Endothelial cell of umbilical vein (primary cell): ENCODE data around the gene PYCR2. TPM values are rescaled to one million over a fixed set of nuclear protein-coding genes. Genes with fewer than 3 reads are reported as not detected.
A peak's percentile ranks its signal among the peaks of the same experiment; 100 is the strongest.

Experiments used
- BruUV-seq: library from RNA; stranded (reverse); fragments of 400-500 nt; replicated peaks from 2 replicates; lab custom pipeline; 2021; lab: Mats Ljungman, UMichigan
- CTCF ChIA-PET: fragments of 300-600, 350-600 bp; sonication (Branson Sonifier 250); formaldehyde crosslinking; loops from one replicate; lab custom pipeline; 2021; ENCODE audit warnings: antibody characterized with exemption, inconsistent platforms; lab: Charles Lee
- POLR2A ChIA-PET: fragments of 300-600, 350-600 bp; sonication (Branson Sonifier 250); formaldehyde crosslinking; loops from one replicate; lab custom pipeline; 2021; ENCODE audit warnings: antibody characterized with exemption, inconsistent platforms; lab: Charles Lee
- DNase-seq: peaks from one replicate; pipeline ENCODE4 v3.0.0-alpha.2; 2011; ENCODE audit warnings: low read depth, low spot score
- FAIRE-seq: peaks from 2 replicates; lab custom pipeline; 2011; peaks lifted over from hg19 to GRCh38; lab: Jason Lieb, UNC
- H2AFZ ChIP-seq: 2 replicates; pipeline ENCODE4 v1.6.0; 2012; ENCODE audit warnings: low read depth, low read length, control low read depth, inconsistent platforms
- H3K27ac ChIP-seq: 2 replicates; pipeline ENCODE4 v1.5.1; 2011; ENCODE audit warnings: low read depth, mild to moderate bottlenecking, control low read depth, low read length, moderate library complexity; ENCODE audit not compliant: insufficient read depth
- H3K27me3 ChIP-seq, 2 experiments: 2 replicates each; pipeline versions ENCODE4 v1.6.0 to v1.6.1; 2011; ENCODE audit warnings: low read length in 2 of 2, mixed read lengths in 1 of 2; ENCODE audit not compliant: control insufficient read depth in 2 of 2, insufficient read depth in 2 of 2
- H3K36me3 ChIP-seq, 2 experiments: 2 replicates in 1 of 2; 3 replicates in 1 of 2; pipeline ENCODE4 v1.5.1; 2011; ENCODE audit warnings: low read length in 2 of 2, mild to moderate bottlenecking in 1 of 2, moderate library complexity in 1 of 2; ENCODE audit not compliant: control insufficient read depth in 2 of 2, insufficient read depth in 2 of 2; ENCODE audit errors: extremely low read depth in 1 of 2
- H3K4me1 ChIP-seq: 3 replicates; pipeline ENCODE4 v1.5.1; 2011; ENCODE audit warnings: mild to moderate bottlenecking, low read length; ENCODE audit not compliant: control insufficient read depth, insufficient read depth; ENCODE audit errors: extremely low read depth
- H3K4me2 ChIP-seq: 2 replicates; pipeline ENCODE4 v1.6.1; 2011; ENCODE audit warnings: low read length, control low read depth, mixed read lengths; ENCODE audit not compliant: insufficient read depth
- H3K4me3 ChIP-seq, 3 experiments: fragments of 200-600 bp in 1 of 3; sonication (generic), shearing (Covaris generic) in 1 of 3; replicated peaks in 1 of 3; 2 replicates each; pipeline ENCODE4 v1.5.1; 2011 to 2016; ENCODE audit warnings: control low read depth in 3 of 3, low read length in 3 of 3, mild to moderate bottlenecking in 2 of 3, inconsistent platforms in 1 of 3, low read depth in 1 of 3, moderate library complexity in 1 of 3; ENCODE audit not compliant: insufficient read depth in 1 of 3
- H3K79me2 ChIP-seq: 2 replicates; pipeline ENCODE4 v1.6.0; 2012; ENCODE audit warnings: low read length, inconsistent platforms; ENCODE audit not compliant: control insufficient read depth, insufficient read depth
- H3K9ac ChIP-seq: replicated peaks from 2 replicates; pipeline ENCODE3; 2011; ENCODE audit warnings: low read length, control low read depth; ENCODE audit not compliant: insufficient read depth; ENCODE audit errors: extremely low read depth
- H3K9me1 ChIP-seq: replicated peaks from 3 replicates; pipeline ENCODE4 v1.6.0; 2011; ENCODE audit warnings: mild to moderate bottlenecking, low read length; ENCODE audit not compliant: control insufficient read depth, insufficient read depth; ENCODE audit errors: extremely low read depth
- H3K9me3 ChIP-seq: replicated peaks from 2 replicates; pipeline ENCODE4 v1.5.1; 2012; ENCODE audit warnings: low read length, inconsistent platforms; ENCODE audit not compliant: control insufficient read depth, insufficient read depth
- H4K20me1 ChIP-seq: replicated peaks from 2 replicates; pipeline ENCODE3; 2011; ENCODE audit warnings: mild to moderate bottlenecking, low read length; ENCODE audit not compliant: control insufficient read depth, insufficient read depth; ENCODE audit errors: extremely low read depth
- EZH2 ChIP-seq: IDR thresholded peaks from 2 replicates; pipeline ENCODE4 v1.6.1; 2012; ENCODE audit warnings: borderline replicate concordance, low read depth, mild to moderate bottlenecking, moderate library complexity, low read length, inconsistent platforms; ENCODE audit not compliant: severe bottlenecking
- FOS ChIP-seq: IDR thresholded peaks from 2 replicates; pipeline ENCODE4 v1.6.1; 2011; ENCODE audit warnings: mild to moderate bottlenecking, low read length, moderate library complexity, borderline replicate concordance; ENCODE audit not compliant: insufficient read depth
- GATA2 ChIP-seq: IDR thresholded peaks from 2 replicates; pipeline ENCODE4 v1.7.0; 2011; ENCODE audit warnings: low read depth, mild to moderate bottlenecking, moderate library complexity, mixed read lengths, low read length; ENCODE audit not compliant: insufficient read length, insufficient read depth
- JUN ChIP-seq: IDR thresholded peaks from 2 replicates; pipeline ENCODE4 v1.6.1; 2011; ENCODE audit warnings: borderline replicate concordance, low read depth; ENCODE audit not compliant: insufficient read length, insufficient read depth
- MYC ChIP-seq: IDR thresholded peaks from one replicate; pipeline ENCODE4 v1.6.1; 2011; ENCODE audit warnings: mild to moderate bottlenecking, low read depth, low read length
- POLR2A ChIP-seq: IDR thresholded peaks from 2 replicates; pipeline ENCODE4 v1.6.1; 2012; ENCODE audit warnings: low read depth, mild to moderate bottlenecking, control low read depth, low read length
- POLR2AphosphoS5 ChIP-seq: IDR thresholded peaks from 2 replicates; pipeline ENCODE4 v1.6.1; 2012; ENCODE audit warnings: low read depth, mild to moderate bottlenecking, control low read depth, low read length, moderate library complexity; ENCODE audit not compliant: insufficient read depth
- dilution Hi-C: fragments of 300-500 bp; cut with MboI; formaldehyde crosslinking; loops from one replicate; pipeline ENCODE4 v1.15.0; 2019; ENCODE audit warnings: low sequenced_read_pairs; ENCODE audit not compliant: extremely low pct_ligation_motif_present
- intact Hi-C: fragments of 100-400 bp; cut with micrococcal nuclease; formaldehyde crosslinking; loops from one replicate; pipeline ENCODE4 v1.10.0; 2022
- polyA plus RNA-seq, 4 experiments: library from polyadenylated mRNA; depleted of rRNA in 3 of 4; stranded (reverse) in 3 of 4; unstranded in 1 of 4; fragments of >200 nt; gene quantifications; 2 replicates each; pipeline versions ENCODE4 v1.2.1 to v1.2.3, GENCODE V29; 2011 to 2012; ENCODE audit warnings: missing spikeins in 1 of 4
- total RNA-seq: library from RNA; stranded (reverse); gene quantifications from 2 replicates; pipeline ENCODE4 v1.2.3, GENCODE V29; 2021
- TF ChIP-seq, protein P1 (sequence below), 2 donors: IDR thresholded peaks; 1 replicate in 1 of 2; 2 replicates in 1 of 2; pipeline ENCODE4 v1.5.1; 2011; ENCODE audit warnings: low read length in 2 of 2, mild to moderate bottlenecking in 2 of 2, moderate library complexity in 2 of 2, control low read depth in 1 of 2, inconsistent platforms in 1 of 2, low read depth in 1 of 2; ENCODE audit not compliant: insufficient read depth in 1 of 2; ENCODE audit errors: extremely low read depth in 1 of 2
- TF ChIP-seq, protein P2 (sequence below): IDR thresholded peaks from 2 replicates; pipeline ENCODE4 v1.6.1; 2011; ENCODE audit not compliant: insufficient read depth, insufficient read length

Gene PYCR2
- total and polyA plus RNA-seq, 2 donors (not counting 3 experiments of a cell fraction or from before 2014, with no cell fraction given) = 64.6 to 65.1 TPM

DNA sequence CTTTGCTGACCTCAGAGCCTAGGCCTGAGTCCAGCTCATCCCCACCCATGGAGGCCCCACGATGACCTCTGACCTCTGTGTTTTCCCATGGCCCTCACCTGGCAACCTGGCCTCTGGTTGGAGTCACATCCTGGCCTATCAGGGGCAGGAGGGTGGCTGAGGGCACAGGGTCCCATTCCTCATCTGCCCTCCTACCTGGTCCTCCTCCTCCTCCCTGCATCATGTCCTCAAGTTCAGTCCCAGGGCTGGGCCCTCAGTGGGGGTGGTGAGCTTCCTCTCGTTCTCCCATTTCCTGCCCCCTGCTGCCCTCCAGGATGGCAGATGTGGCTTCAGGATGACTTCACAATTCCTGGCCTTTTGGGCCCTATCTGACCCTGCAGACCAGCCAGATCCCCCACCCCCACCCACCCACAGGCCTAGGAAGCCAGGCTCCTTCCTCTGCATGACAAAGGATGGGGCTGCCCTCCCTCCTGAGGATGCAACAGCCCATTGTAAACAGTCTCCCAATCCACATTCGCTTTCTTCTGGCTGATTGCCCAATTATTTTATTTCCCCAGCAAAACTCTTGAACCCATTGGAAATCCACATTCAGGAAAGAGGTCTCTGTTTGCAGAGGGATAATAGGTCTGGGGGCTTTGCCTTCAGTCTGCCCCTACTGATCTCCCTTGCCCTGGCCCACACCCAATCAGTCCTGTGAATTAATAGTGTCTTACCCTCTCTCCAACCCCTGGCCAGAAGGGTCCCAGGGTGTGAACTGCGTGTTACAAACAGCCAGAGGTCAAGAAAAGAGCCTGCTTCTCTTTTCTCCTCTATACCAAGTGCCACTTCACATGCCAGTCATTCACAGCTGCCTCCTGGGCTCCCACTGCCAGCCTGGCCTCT is 24.8 kb downstream of the PYCR2 start:
- no peaks in the 10 kb centered on the region for H3K9me1 ChIP-seq
- dilution Hi-C loops (no loop called here), intact Hi-C loops (no loop called here)
- no peak overlapping the region for H3K27ac ChIP-seq
- no peak overlapping the region for H3K4me3 ChIP-seq
- CTCF ChIA-PET = interaction anchor here (0.6 to 4.1 kb wide), 3 partner anchors 12 to 17 kb away, joined by 3 to 12 read pairs (median 7); partner anchors contain the start of gene TMEM63A
- H3K27me3 ChIP-seq = no peaks in the 10 kb centered on the region
- no peaks in the 10 kb centered on the region for H3K79me2 ChIP-seq
- H3K4me1 ChIP-seq = peaks cover 7% of the 10 kb centered on the region
- no peaks in the 10 kb centered on the region for H3K36me3 ChIP-seq
- no peak overlapping the region for H3K9ac ChIP-seq
- peak; percentile 24 for FAIRE-seq
- H3K9me3 ChIP-seq = no peaks in the 10 kb centered on the region
- BruUV-seq = no TSS peak
- no peak overlapping the region for H3K4me2 ChIP-seq
- no peak overlapping the region for H2AFZ ChIP-seq
- TF ChIP-seq, protein P1, sequence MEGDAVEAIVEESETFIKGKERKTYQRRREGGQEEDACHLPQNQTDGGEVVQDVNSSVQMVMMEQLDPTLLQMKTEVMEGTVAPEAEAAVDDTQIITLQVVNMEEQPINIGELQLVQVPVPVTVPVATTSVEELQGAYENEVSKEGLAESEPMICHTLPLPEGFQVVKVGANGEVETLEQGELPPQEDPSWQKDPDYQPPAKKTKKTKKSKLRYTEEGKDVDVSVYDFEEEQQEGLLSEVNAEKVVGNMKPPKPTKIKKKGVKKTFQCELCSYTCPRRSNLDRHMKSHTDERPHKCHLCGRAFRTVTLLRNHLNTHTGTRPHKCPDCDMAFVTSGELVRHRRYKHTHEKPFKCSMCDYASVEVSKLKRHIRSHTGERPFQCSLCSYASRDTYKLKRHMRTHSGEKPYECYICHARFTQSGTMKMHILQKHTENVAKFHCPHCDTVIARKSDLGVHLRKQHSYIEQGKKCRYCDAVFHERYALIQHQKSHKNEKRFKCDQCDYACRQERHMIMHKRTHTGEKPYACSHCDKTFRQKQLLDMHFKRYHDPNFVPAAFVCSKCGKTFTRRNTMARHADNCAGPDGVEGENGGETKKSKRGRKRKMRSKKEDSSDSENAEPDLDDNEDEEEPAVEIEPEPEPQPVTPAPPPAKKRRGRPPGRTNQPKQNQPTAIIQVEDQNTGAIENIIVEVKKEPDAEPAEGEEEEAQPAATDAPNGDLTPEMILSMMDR (IDR thresholded peaks at IDR 0.05; ENCODE audit: extremely low read depth in 1 of 2, insufficient read depth in 1 of 2, low read depth in 1 of 2, low read length in 2 of 2) = no peak
- TF ChIP-seq JUN (no peak), POLR2A (no peak), POLR2AphosphoS5 (no peak), GATA2 (no peak), FOS (no peak), MYC (no peak), EZH2 (no peak)
- TF ChIP-seq, protein P2, sequence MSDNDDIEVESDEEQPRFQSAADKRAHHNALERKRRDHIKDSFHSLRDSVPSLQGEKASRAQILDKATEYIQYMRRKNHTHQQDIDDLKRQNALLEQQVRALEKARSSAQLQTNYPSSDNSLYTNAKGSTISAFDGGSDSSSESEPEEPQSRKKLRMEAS = no peak
- POLR2A ChIA-PET = no interaction called here
- no peaks in the 10 kb centered on the region for H4K20me1 ChIP-seq
- no peak for DNase-seq
